Cardiac muscle cell (in vitro differentiated cells and primary cell): Measurements from ENCODE around the gene CCDC197. TPM values are rescaled to one million over a fixed set of nuclear protein-coding genes. Genes with fewer than 3 reads are reported as not detected.
A peak's percentile ranks its signal among the peaks of the same experiment; 100 is the strongest.

Experiments used
- DNase-seq, 2 donors: peaks; one replicate each; pipeline versions ENCODE4 v3.0.0 to v3.0.0-alpha.2; 2010 to 2017; ENCODE audit warnings: low read depth in 1 of 2, low spot score in 1 of 2
- H3K27ac ChIP-seq: fragments of 200-600 bp; sonication (generic); 2 replicates; pipeline ENCODE4 v1.5.1; 2016
- H3K27me3 ChIP-seq: fragments of 200-600 bp; sonication (generic); 2 replicates; pipeline ENCODE4 v1.6.0; 2016; ENCODE audit warnings: control low read depth
- H3K36me3 ChIP-seq: fragments of 200-600 bp; sonication (generic); 2 replicates; pipeline ENCODE4 v1.5.1; 2016; ENCODE audit warnings: control low read depth
- H3K4me1 ChIP-seq: fragments of 200-600 bp; sonication (generic); 2 replicates; pipeline ENCODE4 v1.8.1; 2017; ENCODE audit warnings: low read depth, mild to moderate bottlenecking, mixed run types
- H3K4me3 ChIP-seq: fragments of 200-600 bp; sonication (generic); 2 replicates; pipeline ENCODE4 v1.5.1; 2016; ENCODE audit warnings: mild to moderate bottlenecking
- H3K9me3 ChIP-seq: fragments of 200-600 bp; sonication (generic); 2 replicates; pipeline ENCODE4 v1.5.1; 2017; ENCODE audit warnings: low read depth, mild to moderate bottlenecking, control low read depth
- CTCF ChIP-seq: IDR thresholded peaks from 2 replicates; pipeline ENCODE4 v1.5.1; 2012; ENCODE audit warnings: low read depth, mild to moderate bottlenecking, low read length
- polyA plus RNA-seq: library from polyadenylated mRNA; unstranded; fragments of >200 nt; fragmentation: Nextera tagmentation; extraction: Ambion mirVana; gene quantifications from 2 replicates; pipeline ENCODE4 v1.2.1, GENCODE V29; 2016
- total RNA-seq: library from RNA; depleted of rRNA; stranded (reverse); fragments of >200 nt; gene quantifications from 2 replicates; pipeline ENCODE4 v1.2.3, GENCODE V29; 2016

Gene CCDC197
- total and polyA plus RNA-seq, 2 experiments from 2014 or later, result not detected

GRCh38 chr14:94000267-94000666, 3.2 kb downstream of the CCDC197 start:
- Histone ChIP-seq H3K27me3 (no peaks in the 10 kb centered on the region), H3K4me1 (peaks cover 29% of the 10 kb centered on the region), H3K4me3 (no peak overlapping the region), H3K27ac (no peak overlapping the region), H3K36me3 (no peaks in the 10 kb centered on the region), H3K9me3 (no peaks in the 10 kb centered on the region)
- TF ChIP-seq CTCF, result no peak
- DNase-seq, result no peak

GRCh38 chr14:94001016-94001415, 3.9 kb downstream of the CCDC197 start:
- no peak overlapping the region for H3K27ac ChIP-seq
- no peaks in the 10 kb centered on the region for H3K36me3 ChIP-seq
- H3K27me3 ChIP-seq, result no peaks in the 10 kb centered on the region
- H3K4me1 ChIP-seq, result peaks cover 27% of the 10 kb centered on the region
- DNase-seq, result no peak
- H3K9me3 ChIP-seq, result no peaks in the 10 kb centered on the region
- H3K4me3 ChIP-seq, result no peak overlapping the region
- TF ChIP-seq CTCF, result no peak

GRCh38 chr14:94001501-94002396, 4.6 kb downstream of the CCDC197 start:
- no peaks in the 10 kb centered on the region for H3K36me3 ChIP-seq
- no peaks in the 10 kb centered on the region for H3K9me3 ChIP-seq
- no peak overlapping the region for H3K4me3 ChIP-seq
- peak; percentile 71 to 84 for DNase-seq
- peaks cover 20% of the 10 kb centered on the region for H3K4me1 ChIP-seq
- H3K27ac ChIP-seq, result no peak overlapping the region
- peak; percentile 97 for TF ChIP-seq CTCF
- no peaks in the 10 kb centered on the region for H3K27me3 ChIP-seq

- no peak overlapping the region for H3K4me3 ChIP-seq
- no peak for DNase-seq
- TF ChIP-seq CTCF, result no peak
- H3K27ac ChIP-seq, result no peak overlapping the region
- H3K36me3 ChIP-seq, result no peaks in the 10 kb centered on the region
- H3K27me3 ChIP-seq, result no peaks in the 10 kb centered on the region
- H3K4me1 ChIP-seq, result peaks cover 8% of the 10 kb centered on the region
- H3K9me3 ChIP-seq, result no peaks in the 10 kb centered on the region
Measured at GRCh38 chr14:94003397-94003796, 6.3 kb downstream of the CCDC197 start.

- peaks cover 2% of the 10 kb centered on the region for H3K4me1 ChIP-seq
- no peak overlapping the region for H3K27ac ChIP-seq
- no peaks in the 10 kb centered on the region for H3K9me3 ChIP-seq
- TF ChIP-seq CTCF, result no peak
- no peak overlapping the region for H3K4me3 ChIP-seq
- no peaks in the 10 kb centered on the region for H3K36me3 ChIP-seq
- H3K27me3 ChIP-seq, result no peaks in the 10 kb centered on the region
- DNase-seq, result no peak
Measured at GRCh38 chr14:94004015-94004414, 6.9 kb downstream of the CCDC197 start.
